Spleen (tissue), 11 donors: Measurements from ENCODE around the gene TNKS1BP1. TPM values are rescaled to one million over a fixed set of nuclear protein-coding genes. Genes with fewer than 3 reads are reported as not detected.

Experiments used
- DNase-seq: peaks from one replicate; pipeline ENCODE4 v3.0.0-alpha.2; 2020
- H3K27ac ChIP-seq, 8 donors: fragments of 200-600 bp; sonication (generic) in 7 of 8; 1 replicate in 4 of 8; 2 replicates in 4 of 8; pipeline versions ENCODE4 v1.5.0 to v1.8.0; 2016 to 2021; ENCODE audit warnings: inconsistent platforms in 4 of 8, mild to moderate bottlenecking in 4 of 8, moderate library complexity in 1 of 8
- H3K27me3 ChIP-seq, 7 donors: fragments of 200-600 bp; sonication (generic) in 6 of 7; replicated peaks in 1 of 7; 1 replicate in 4 of 7; 2 replicates in 3 of 7; pipeline versions ENCODE4 v1.5.0 to v1.8.0; 2016 to 2021; ENCODE audit warnings: inconsistent platforms in 3 of 7, mild to moderate bottlenecking in 1 of 7
- H3K36me3 ChIP-seq, 6 donors: fragments of 200-600 bp; sonication (generic) in 5 of 6; 1 replicate in 4 of 6; 2 replicates in 2 of 6; pipeline versions ENCODE4 v1.5.0 to v1.8.0; 2016 to 2021; ENCODE audit warnings: inconsistent platforms in 2 of 6
- H3K4me1 ChIP-seq, 6 donors: fragments of 200-600 bp; sonication (generic) in 5 of 6; 1 replicate in 3 of 6; 2 replicates in 3 of 6; pipeline versions ENCODE4 v1.5.0 to v1.8.0; 2016 to 2021; ENCODE audit warnings: inconsistent platforms in 3 of 6
- H3K4me3 ChIP-seq, 8 donors: fragments of 200-600 bp; sonication (generic) in 7 of 8; 1 replicate in 4 of 8; 2 replicates in 4 of 8; pipeline versions ENCODE4 v1.5.0 to v1.8.0; 2016 to 2021; ENCODE audit warnings: inconsistent platforms in 4 of 8, mild to moderate bottlenecking in 4 of 8, moderate library complexity in 2 of 8
- H3K9me3 ChIP-seq, 8 donors: fragments of 200-600 bp; sonication (generic) in 7 of 8; 1 replicate in 4 of 8; 2 replicates in 4 of 8; pipeline versions ENCODE4 v1.5.0 to v1.8.0; 2016 to 2021; ENCODE audit warnings: inconsistent platforms in 4 of 8
- CTCF ChIP-seq, 11 experiments: fragments of 200-600 bp in 7 of 11; fragments of 450-650 bp in 4 of 11; sonication (generic) in 4 of 11; IDR thresholded peaks in 8 of 11; conservative IDR thresholded peaks in 3 of 11; 1 replicate in 7 of 11; 2 replicates in 4 of 11; pipeline versions ENCODE4 v1.4.0 to v1.8.0; 2016 to 2021; ENCODE audit warnings: antibody characterized with exemption in 11 of 11, inconsistent platforms in 4 of 11, mild to moderate bottlenecking in 1 of 11
- POLR2A ChIP-seq, 3 donors: fragments of 450-650 bp; IDR thresholded peaks; one replicate each; pipeline ENCODE4 v1.5.1; 2017; ENCODE audit warnings: antibody characterized with exemption in 3 of 3, mild to moderate bottlenecking in 1 of 3
- POLR2AphosphoS5 ChIP-seq, 3 donors: sonication (generic); formaldehyde crosslinking; IDR thresholded peaks; one replicate each; pipeline ENCODE4 v1.5.1; 2017; ENCODE audit warnings: antibody characterized with exemption in 3 of 3
- WGBS, 5 donors: extraction: QIAGEN DNeasy Blood & Tissue Kit in 3 of 5; methylation state at CpG; one replicate each; pipeline versions ENCODE4 v1.1.5 to v1.1.7; 2013 to 2018; 5-methylcytosine and 5-hydroxymethylcytosine counted together
- intact Hi-C: fragments of 100-400 bp; cut with DNase I; formaldehyde crosslinking; loops from one replicate; pipeline ENCODE4 v1.15.0; 2023; ENCODE audit warnings: low total_unique reads
- polyA plus RNA-seq, 3 donors: library from polyadenylated mRNA; stranded (reverse); fragments of 200-250 nt; gene quantifications; one replicate each; pipeline ENCODE4 v1.2.1, GENCODE V29; 2013
- total RNA-seq, 7 donors: library from RNA; depleted of rRNA in 3 of 7; stranded (reverse); fragments of >200 nt in 3 of 7; fragmentation: NEBNext Ultra II Directional in 4 of 7; extraction: Animal tissue kit (Norgen Biotek cat#: 25700) in 4 of 7; gene quantifications; one replicate each; pipeline versions ENCODE4 v1.1.0 to v1.2.1, GENCODE V29; 2016 to 2021
- donor health status: healthy with polysubstance abuse.
- donor health status: DM: no; HTN: no; CAD: no; lungs with moderate emphysema.
- donor health status: DM: no; HTN: no; CAD: no.
- donor health status: Bipolar disorder and iron deficiency.
- donor health status: healthy.
- donor health status: DM: no; HTN: no; CAD: no.
- donor health status: DM: yes; HTN: yes; CAD: no.

The TNKS1BP1 gene
- total and polyA plus RNA-seq, 10 donors, result 19.8 to 126 (median 48.2) TPM

GRCh38 chr11:57294225-57295131 is 30.3 kb downstream of the TNKS1BP1 start:
- DNase-seq, result no peak
- no peaks in the 10 kb centered on the region for H3K27me3 ChIP-seq

DNA sequence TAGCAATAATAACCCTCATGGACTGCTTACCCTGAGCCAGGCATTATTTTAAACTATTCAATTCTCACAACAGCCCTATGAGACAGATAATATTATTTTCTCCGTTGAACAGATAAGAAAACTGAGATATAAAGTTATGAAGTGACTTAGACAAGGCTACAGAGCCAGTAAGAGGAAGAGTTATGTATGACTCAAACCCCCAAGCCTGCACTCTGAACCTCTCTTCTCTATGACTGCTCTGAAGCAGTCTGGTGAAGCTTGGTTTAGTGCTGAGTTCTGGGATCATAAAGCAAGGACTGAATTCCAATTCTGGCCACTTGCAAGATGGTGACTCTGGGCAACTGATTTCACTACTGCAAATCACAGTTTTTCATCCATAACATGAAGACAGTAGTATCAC is 34.5 kb downstream of the TNKS1BP1 start:
- TF ChIP-seq POLR2A (IDR thresholded peaks at IDR 0.05), result no peak
- TF ChIP-seq POLR2AphosphoS5 (IDR thresholded peaks at IDR 0.05), result no peak
- no peak for TF ChIP-seq CTCF (IDR thresholded peaks at IDR 0.05 in 8 of 11, conservative IDR thresholded peaks at IDR 0.05 in 3 of 11)
- intact Hi-C loops, result no loop called here
- WGBS, 5 donors, result 63 to 86% (median 83%) methylated on average over 1 of the region's 1 CpG
- DNase-seq, result no peak
- peaks cover 0 to 10% (median 2%) of the 10 kb centered on the region in 6 donors for H3K4me1 ChIP-seq
- no peak overlapping the region for H3K27ac ChIP-seq
- H3K9me3 ChIP-seq, result no peaks in the 10 kb centered on the region
- H3K4me3 ChIP-seq, result no peak overlapping the region
- peaks cover 0 to 5% (median 0%) of the 10 kb centered on the region in 7 donors for H3K27me3 ChIP-seq
- H3K36me3 ChIP-seq, result no peaks in the 10 kb centered on the region

More at GRCh38 chr11:57294225-57295131, 30.3 kb downstream of the TNKS1BP1 start:
- TF ChIP-seq CTCF (IDR thresholded peaks at IDR 0.05 in 8 of 11, conservative IDR thresholded peaks at IDR 0.05 in 3 of 11), result no peak
- TF ChIP-seq POLR2A (IDR thresholded peaks at IDR 0.05), result no peak
- peak in 1 of 3 donors; percentile 40 for TF ChIP-seq POLR2AphosphoS5 (IDR thresholded peaks at IDR 0.05)
- H3K4me1 ChIP-seq, result peaks cover 0 to 2% (median 0%) of the 10 kb centered on the region in 6 donors
- intact Hi-C loops, result no loop called here
- no peak overlapping the region for H3K4me3 ChIP-seq
- H3K9me3 ChIP-seq, result peaks cover 2 to 35% (median 24%) of the 10 kb centered on the region in 8 donors
- H3K36me3 ChIP-seq, result peaks cover 5 to 23% (median 11%) of the 10 kb centered on the region in 6 donors
- H3K27ac ChIP-seq, result no peak overlapping the region
- 73 to 90% (median 83%) methylated on average over 2 of the region's 2 CpGs for WGBS, 5 donors

DNA sequence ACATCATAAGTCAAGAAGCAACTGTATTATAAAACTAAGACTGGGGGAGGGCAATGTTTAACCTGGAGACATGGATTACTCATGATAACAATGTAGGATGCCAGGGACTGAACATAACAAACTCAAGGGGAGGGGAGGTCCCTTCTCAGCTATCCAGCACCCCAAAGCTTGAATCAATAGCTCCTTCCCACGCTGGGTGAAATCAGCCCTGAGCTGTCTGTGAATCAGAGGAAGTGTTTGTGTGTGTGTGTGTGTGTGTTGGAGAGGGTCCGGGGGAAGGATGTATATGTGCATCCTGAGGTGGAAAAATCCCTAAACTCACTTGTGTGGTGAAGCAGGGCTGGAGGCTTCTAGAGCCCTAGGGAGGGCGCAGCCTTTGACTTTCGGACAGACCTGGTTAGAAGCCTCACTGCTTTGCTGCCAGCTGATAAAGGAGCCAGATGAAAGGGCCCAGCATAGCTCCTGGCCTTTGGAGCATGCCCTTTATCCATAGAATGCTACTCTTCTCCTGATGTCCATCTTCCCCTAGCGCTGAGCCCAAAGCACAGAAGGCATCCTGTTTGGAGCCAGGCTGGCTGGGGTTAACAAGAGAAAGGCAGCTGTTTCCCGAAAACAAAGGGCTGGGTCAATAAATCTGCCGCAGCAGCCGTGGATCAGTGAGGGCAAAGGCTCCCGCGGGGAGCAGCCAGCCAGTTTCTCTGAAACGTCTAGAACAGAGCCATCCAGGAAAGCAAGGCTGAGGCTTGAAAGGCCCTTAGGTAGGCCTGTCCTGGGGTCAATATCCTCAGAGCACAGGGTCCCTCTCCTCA is 35.8 kb downstream of the TNKS1BP1 start:
- Histone ChIP-seq H3K27ac (no peak overlapping the region), H3K9me3 (no peaks in the 10 kb centered on the region), H3K4me3 (no peak overlapping the region), H3K27me3 (peaks cover 0 to 5% (median 0%) of the 10 kb centered on the region in 7 donors), H3K4me1 (peaks cover 0 to 10% (median 2%) of the 10 kb centered on the region in 6 donors), H3K36me3 (no peaks in the 10 kb centered on the region)
- 16 to 28% (median 20%) methylated on average over 11 of the region's 11 CpGs for whole genome bisulfite sequencing, 5 donors
- intact Hi-C loops, result no loop called here
- DNase-seq, result no peak
- TF ChIP-seq CTCF (IDR thresholded peaks at IDR 0.05 in 8 of 11, conservative IDR thresholded peaks at IDR 0.05 in 3 of 11) (no peak), POLR2AphosphoS5 (IDR thresholded peaks at IDR 0.05) (no peak), POLR2A (IDR thresholded peaks at IDR 0.05) (no peak)
